Stimulated activated CD8-positive, alpha-beta memory T cell treated with anti-CD3 and anti-CD28 coated beads, Interleukin-2, amount 100 ng/mL, for 1 hour (primary cell): ENCODE measurements around the gene GLT1D1.
"Not testable (repeated sequence)": the region's sequence is repeated elsewhere in the genome, so short reads cannot be mapped to it uniquely, and the experiment has no call there.

Experiments
- DNase-seq, 2 donors: peaks; one replicate each; pipeline ENCODE4 v3.0.0-alpha.2; 2020; ENCODE audit warnings: low read depth in 2 of 2

GLT1D1 gene

DNA sequence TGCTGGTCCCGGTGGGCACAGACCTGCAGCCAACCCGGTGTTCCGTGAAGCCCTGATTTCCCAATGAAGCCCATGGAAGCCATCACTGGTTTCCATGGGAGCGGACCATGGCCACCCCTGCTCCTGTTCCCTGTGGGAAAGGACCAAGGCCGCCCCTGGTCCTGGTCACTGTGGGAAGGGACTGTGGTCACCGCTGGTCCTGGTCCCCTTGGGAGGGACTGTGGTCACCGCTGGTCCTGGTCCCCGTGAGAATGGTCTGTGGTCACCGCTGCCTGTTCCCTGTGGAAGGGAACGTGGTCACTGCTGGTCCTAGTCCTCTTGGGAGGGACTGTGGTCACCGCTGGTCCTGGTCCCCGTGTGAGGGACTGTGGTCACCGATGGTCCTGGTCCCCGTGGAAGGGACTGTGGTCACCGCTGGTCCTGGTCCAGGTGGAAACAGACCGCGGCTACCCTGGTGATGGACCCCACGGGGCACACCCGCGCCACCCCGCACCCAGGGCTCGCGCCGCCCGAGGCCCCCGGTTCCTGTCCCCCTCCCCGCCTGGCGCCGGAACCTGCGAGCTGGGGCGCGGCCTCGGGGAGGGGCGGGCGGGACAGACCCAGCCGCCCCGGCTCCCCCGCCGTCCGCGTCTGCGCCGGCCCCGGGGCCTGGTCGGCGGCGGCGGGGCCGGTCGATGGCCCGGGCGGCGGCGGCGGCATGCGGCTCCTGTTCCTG, at the start of gene GLT1D1:
TSS of gene GLT1D1 (plus strand) at position 594 of the 715 bp plus-strand sequence. CDS start at position 698, 104 bp downstream.
- DNase-seq = no peak

- DNase-seq = no peak
These were observed 49.5 kb upstream of the GLT1D1 start for GRCh38 chr12:128803788-128804187.

- no peak for DNase-seq
These were observed 48.5 kb upstream of the GLT1D1 start for GRCh38 chr12:128804762-128805161.

DNA sequence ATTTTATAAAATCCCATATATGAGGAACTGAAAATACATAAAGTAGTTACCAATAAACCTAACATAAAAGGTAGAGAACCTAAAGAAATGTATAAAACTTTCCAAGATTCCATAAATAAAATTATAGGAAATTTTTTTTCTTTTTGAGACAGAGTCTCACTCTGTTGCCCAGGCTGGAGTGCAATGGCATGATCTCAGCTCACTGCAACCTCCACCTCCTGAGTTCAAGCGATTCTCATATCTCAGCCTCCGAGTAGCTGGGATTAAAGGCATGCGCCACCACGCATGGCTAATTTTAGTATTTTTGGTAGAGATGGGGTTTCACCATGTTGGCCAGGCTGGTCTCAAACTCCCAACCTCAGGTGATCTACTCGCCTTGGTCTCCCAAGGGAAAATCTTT, 47.9 kb upstream of the GLT1D1 start:
- not testable (repeated sequence) for DNase-seq

DNA sequence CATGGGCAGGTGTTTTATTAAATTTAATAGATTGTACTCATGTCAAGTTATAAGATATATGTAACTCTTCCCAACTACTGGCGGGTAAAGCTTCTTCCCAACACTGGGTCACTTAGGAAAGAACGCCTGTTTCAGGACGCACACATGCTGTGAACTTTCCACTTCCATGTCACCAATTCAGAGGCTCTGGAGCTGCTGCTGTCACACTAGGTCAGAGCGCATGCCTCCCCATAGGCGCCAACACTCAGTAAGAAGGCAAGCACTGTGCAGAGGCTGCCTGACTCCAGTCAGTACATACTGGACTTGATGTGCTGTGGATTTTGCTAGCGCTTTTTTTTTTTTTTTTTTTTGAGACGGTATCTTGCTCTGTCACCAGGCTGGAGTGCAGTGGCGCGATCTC, 46.7 kb upstream of the GLT1D1 start:
- no peak for DNase-seq

GRCh38 chr12:128807161-128807724, 46.0 kb upstream of the GLT1D1 start:
- DNase-seq = no peak

- no peak for DNase-seq
These were observed 44.6 kb upstream of the GLT1D1 start for GRCh38 chr12:128808651-128809050.

DNA sequence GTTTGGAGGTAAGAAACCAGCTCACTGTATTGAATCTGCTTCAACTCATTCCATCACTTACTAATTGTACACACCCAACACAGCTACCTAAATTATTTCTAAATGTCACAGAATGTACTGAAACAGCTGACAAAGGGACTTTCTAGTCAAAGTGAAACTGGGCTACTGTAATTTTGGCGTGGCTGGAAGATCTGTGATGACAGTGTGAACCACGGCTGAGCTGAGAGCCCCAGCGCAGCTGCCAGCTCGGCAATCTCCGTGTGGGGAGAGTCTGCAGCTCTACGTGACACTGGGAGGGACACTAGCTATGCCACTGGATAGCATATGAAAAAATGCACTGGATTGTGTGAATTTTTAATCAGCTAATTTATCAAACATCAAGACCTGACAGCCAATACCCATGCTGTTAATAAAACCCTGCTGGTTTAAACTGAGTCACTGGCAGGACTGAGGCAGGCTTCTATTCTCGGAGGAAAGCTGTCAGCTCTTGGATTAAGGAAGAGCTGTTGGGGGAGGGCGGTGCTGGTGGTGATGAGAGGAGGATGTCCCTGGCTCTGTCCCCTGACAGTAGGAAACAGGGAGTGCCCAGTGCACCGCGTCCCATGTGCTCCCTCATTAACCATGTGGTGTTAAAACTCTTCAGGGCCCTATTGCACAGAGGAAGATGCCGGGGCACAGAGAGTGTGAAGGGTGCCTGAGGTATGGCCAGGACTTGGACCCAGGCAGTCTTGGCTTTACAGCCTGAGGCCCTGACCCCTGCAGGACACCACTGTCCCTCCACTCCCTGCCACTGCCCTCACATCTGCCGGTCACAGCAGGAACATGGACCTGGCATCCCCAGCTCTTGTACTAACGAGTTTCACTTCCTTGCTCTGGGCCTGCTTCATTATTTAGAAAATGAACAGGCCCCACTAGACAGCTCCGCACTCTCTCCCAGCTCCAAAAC, 42.8 kb upstream of the GLT1D1 start:
- DNase-seq = no peak

GRCh38 chr12:128811806-128812205, 41.5 kb upstream of the GLT1D1 start:
- DNase-seq = no peak

- DNase-seq = no peak
These were observed 39.9 kb upstream of the GLT1D1 start for GRCh38 chr12:128813392-128813791.

GRCh38 chr12:128813883-128814282, 39.4 kb upstream of the GLT1D1 start:
- no peak for DNase-seq

DNA sequence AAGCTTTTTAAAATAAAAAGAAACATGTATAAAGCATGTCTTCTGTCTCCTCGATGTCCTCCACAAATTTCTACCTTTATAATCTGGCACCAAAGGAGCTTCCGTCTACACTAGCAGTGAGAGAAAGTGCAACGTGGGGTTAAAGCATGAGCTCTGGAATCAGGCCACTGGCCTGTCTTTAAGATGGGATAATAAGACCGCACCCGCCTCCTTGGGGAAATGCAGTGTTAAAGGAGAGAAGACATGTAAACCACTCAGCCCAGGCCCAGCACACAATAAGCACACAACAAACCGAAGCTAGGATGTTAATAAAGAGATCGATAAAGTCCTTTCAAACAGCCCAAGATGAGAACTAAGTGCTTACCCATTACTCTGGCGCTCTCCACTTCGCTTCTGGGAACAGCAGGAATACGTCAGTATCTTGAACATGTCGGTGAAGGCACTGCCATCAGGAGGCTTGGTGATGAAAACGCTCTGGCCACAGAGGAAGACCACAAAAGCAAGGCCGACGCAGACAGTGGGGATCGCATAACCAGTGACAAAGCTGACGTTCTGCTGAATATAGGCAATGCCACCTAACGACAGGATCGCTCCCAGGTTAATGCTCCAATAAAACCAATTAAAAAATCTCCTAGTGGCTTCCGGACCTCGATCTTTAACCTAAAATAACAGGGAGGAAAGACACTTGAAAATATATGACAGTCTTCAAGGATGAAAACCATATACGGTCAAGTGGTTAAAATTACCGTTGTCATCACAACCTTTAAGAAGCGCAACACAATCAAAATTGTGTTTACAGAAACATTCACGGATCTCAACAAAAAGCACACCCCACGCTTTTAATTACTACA, 38.6 kb upstream of the GLT1D1 start:
- DNase-seq = no peak

GRCh38 chr12:128815779-128816642, 37.3 kb upstream of the GLT1D1 start:
- DNase-seq = no peak

- DNase-seq = no peak
These were observed 36.7 kb upstream of the GLT1D1 start for GRCh38 chr12:128816643-128816920.

DNA sequence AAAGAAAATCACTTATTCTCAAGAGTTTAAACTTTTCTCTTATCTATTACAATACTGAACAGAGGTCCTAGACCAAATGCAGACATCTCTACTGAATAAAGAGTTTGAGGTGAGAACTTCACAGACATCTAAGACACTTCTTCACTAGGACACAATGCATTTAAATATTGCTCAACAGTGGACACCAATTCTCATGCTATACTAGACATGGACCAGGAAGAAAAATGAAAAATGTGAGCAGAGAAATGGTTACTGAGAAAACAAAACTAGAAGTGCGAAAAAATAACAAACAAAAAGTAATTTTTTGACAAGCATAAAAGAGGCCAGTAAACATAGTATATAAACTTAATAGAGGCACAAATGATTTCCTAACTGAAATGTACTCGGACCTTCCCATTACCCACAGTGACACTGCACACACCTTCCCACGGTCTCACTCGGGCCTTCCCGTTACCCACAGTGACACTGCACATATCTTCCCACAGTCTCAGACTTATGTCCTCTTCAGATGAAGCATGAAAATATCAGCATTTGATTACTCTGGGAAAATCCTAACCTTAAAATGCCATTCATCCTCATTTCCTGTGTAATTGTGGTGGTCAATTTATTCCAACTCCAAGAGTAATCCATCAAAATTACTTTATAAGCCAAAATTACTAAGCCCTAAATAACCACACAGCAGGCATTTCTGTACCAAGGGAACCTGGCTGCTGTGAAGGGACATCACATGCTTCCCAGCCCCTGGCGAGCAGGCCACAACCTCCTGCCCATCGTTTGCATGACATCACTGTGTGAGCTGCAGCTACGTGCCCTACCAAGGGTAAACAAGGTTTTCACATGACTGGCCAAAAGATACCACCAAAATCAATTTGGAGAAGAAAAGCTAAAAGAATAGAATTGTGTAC, 35.9 kb upstream of the GLT1D1 start:
- no peak for DNase-seq

DNA sequence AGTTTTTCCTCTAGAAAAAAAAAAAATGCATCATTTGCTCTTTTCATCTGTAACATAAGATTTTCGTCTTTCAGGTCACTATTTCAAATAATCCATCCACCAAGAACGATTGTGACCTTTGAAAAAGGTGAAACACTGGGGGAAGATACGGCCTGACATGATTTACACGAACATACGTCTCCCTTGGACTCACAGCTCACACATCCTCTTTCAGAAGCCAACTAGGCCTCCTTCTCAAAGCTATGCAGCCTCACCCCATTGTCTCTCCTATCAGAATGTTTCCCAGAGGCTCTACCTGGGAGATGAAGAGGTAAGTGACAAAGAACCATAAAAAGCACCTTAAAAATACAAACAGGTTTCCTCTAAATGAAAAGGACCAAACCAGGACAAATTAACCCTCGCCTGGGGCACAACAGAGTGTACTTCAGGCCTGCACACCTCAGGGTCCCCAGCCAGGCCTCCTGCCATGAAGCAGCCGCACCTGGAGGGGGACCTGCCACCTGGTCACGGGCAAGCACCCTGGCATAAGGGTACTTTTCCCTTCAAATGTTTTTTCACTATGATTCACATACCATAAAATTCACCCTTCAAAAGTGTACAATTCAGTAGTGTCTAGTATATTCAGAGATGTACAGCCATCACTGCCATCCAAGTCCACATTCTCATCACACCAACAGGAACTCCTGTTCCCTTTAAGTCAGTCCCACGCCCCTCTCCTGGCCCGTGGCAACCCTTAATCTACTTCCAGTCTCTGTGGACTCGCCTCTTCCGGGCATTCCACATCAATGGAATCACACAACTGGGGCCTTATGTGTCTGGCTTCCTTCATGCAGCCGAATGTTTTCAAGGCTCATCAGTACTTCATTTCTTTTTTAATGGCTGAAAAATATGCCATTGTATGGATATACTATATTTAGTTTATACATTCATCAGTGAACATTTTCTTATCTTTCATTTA, 34.9 kb upstream of the GLT1D1 start:
- DNase-seq = no peak

- DNase-seq = no peak
These were observed 33.8 kb upstream of the GLT1D1 start for GRCh38 chr12:128819293-128820144.

DNA sequence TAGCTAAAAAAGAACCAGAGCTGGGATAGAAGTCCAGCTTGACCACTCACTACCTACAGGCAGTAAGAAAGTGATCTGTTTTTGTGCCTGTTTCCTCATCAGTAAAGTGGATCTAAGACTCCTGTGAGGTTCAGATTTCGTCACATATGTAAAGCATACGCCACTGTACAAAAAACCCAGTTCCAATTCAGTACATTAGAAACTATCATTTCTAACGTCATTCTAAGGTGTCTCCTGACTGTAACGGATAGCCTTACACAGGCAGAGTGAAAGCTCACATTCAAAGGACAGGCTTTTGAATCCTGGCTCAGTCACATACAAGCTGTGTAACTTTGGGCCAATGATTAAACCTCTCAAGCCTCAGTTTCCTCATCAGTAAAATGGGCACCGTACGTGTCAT, 33.0 kb upstream of the GLT1D1 start:
- DNase-seq = no peak
